Fibroblast of skin of abdomen (primary cell): ENCODE measurements around the gene DCAF12.
A peak's percentile ranks its signal among the peaks of the same experiment; 100 is the strongest.

Experiments
- DNase-seq: peaks from one replicate; pipeline ENCODE4 v3.0.0-alpha.2; 2013

DCAF12 gene

DNA sequence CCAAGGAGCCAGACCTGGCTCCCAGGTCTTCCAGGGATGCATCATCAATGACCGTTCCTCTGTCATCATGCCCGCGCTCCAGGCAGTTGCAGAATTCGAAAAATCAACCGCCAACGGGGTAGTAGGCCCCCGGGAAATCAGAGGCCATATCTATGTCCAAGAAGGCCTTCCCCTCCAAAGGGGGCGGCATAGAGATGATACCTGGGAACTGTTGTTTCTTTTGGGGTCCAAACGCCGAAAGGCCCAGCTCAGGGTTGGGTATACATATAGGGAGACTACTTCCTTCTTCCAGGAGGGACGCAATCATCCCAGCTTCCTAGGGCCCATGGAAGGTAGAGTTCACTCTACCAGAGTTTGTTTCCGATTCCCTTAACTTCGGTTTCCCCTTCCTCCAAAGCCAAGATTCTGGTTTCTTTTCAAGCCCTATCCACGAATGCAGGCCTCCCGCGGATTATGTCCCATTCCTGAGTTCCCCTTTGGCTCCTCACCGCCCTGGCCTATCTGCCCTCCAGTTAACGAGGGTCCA is 754 bp downstream of the DCAF12 start:
- peak; percentile 18 for DNase-seq

DNA sequence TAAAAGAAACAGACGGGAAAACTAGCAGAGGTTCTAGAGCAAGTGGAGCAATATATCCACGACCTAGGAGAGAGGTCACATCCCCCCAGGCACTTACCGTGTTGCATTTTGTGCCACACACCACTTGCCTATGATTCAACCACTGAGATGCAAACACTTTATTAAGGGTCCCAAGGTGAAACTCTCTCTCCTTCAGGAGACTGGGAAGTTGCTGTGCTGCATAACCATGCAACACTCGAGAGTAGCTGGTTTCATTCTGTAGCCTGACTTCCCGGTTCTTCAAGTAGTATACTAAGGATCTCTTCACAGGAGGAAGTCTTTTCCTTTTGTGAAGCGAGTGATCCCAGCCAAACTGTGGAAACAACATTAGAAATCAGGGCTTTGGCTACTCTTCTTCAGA is 1.6 kb downstream of the DCAF12 start:
- DNase-seq: no peak

- DNase-seq: no peak
Observed at GRCh38 chr9:34124099-34124498, 2.4 kb downstream of the DCAF12 start.

GRCh38 chr9:34123682-34124081 is 2.8 kb downstream of the DCAF12 start:
- DNase-seq: no peak

DNA sequence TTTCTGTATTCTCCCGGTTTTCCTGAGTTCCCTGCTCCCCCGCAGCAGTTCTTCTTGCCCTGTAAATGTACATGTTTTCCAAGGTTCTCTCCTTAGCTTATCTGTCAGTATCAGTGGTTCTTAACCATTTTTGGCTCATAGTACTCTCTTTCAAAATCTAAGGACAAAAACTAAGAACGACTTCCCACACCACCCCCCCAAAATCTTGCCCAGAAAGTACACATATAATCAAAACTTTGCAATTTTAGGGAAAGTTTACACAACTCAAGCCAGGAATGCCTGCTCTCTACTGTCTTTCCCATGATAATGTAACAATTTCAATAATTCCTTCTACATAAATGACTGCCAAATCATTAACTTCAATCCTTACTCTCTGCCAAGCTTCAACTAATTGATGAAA is 4.5 kb downstream of the DCAF12 start:
- DNase-seq: no peak

GRCh38 chr9:34119713-34120112 is 6.8 kb downstream of the DCAF12 start:
- no peak for DNase-seq

DNA sequence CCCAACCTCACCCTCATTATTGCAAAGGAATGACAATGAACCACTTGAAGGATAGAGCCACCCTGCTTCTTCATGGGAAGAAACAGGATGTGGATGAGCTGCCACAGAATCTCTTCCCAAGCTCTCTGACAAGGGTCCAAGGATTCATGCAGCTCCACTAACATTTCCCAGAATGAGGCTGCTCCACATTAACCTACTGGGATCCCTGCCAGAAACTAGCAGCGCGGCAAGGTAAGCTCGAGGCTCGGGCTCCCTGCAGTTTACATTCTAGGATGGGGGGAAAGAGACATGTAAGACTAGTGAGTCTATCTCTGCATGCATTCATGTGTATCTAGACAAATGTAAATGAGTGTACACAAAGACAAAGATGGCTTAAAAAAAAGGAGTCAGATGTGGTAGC is 12.1 kb downstream of the DCAF12 start:
- no peak for DNase-seq

DNA sequence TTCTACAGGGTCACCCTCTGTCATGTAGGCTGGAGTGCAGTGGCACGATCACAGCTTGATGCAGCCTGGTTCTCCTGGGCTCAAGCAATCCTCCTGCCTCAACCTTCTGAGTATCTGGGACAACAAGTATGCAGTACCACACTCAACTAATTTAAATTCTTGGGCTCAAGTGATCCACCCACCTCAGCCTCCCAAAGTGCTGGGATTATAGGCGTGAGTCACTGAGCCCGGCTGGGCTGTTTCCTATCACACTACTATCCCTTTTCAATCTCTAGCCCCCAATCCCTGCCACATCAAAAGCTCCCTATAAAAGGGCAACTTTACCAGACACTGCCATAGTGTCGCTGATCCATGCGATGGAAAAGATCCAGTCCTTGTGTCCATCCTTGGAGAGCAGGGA is 20.4 kb downstream of the DCAF12 start:
- DNase-seq: no peak

DNA sequence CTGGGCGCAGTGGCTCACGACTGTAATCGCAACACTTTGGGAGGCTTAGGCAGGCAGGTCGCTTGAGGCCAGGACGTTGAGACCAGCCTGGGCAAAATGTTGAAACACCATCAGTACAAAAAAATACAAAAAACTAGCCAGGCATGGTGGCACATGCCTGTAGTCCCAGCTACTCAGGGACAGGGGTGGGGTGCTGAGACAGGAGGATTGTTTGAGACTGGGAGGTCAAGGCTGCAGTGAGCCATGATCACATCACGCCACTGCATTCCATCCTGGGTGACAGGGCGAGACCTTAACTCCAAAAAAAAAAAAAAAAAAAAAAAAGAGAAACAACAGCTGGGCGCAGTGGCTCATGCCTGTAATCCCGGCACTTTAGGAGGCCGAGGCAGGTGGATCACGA is 23.7 kb downstream of the DCAF12 start:
- no peak for DNase-seq

GRCh38 chr9:34098307-34098706 is 28.2 kb downstream of the DCAF12 start:
- no peak for DNase-seq

GRCh38 chr9:34097865-34098264 is 28.6 kb downstream of the DCAF12 start:
- DNase-seq: no peak

DNA sequence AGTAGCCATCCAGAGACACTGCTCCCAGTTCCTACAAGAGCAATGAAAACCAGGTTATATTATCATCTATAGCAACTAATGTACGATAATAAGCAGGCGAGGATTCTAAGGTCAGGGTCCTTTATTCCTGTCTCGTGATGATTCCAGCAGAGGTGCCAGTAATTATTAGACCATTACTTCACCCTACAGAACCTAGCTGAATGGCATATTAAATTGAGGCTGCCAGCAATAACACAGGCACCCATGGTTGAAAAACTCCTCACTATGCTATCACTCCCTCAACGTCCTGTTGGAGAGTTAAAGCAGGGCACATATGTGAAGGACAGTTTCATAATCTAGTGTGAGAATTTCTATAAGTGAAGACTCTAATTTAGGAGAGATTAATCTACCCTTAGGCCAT is 29.7 kb downstream of the DCAF12 start:
- DNase-seq: no peak

- no peak for DNase-seq
Observed at GRCh38 chr9:34093578-34093977, 32.9 kb downstream of the DCAF12 start.

GRCh38 chr9:34089311-34089710 is 37.2 kb downstream of the DCAF12 start:
- DNase-seq: no peak

DNA sequence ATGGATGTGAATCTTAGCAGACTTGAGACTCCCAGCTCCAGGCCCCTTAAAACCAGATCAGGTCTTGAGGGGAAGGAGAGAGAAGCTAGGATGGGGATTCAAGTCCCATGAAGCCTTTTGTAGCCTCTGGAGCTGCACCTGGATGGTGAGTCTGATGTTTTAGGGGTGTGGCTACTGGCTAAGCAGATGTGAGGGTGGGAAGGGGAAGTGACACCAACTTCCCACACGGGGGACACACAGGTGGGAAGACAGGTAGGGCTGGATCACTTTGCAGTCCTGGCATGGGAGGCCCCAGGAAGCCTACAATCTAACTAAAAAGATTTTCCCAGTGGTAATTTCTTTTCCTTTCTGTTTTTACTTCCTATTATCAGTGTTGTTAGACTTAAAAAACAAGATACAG is 39.1 kb downstream of the DCAF12 start:
- DNase-seq: no peak

GRCh38 chr9:34086864-34087263 is 39.6 kb downstream of the DCAF12 start:
- DNase-seq: no peak

DNA sequence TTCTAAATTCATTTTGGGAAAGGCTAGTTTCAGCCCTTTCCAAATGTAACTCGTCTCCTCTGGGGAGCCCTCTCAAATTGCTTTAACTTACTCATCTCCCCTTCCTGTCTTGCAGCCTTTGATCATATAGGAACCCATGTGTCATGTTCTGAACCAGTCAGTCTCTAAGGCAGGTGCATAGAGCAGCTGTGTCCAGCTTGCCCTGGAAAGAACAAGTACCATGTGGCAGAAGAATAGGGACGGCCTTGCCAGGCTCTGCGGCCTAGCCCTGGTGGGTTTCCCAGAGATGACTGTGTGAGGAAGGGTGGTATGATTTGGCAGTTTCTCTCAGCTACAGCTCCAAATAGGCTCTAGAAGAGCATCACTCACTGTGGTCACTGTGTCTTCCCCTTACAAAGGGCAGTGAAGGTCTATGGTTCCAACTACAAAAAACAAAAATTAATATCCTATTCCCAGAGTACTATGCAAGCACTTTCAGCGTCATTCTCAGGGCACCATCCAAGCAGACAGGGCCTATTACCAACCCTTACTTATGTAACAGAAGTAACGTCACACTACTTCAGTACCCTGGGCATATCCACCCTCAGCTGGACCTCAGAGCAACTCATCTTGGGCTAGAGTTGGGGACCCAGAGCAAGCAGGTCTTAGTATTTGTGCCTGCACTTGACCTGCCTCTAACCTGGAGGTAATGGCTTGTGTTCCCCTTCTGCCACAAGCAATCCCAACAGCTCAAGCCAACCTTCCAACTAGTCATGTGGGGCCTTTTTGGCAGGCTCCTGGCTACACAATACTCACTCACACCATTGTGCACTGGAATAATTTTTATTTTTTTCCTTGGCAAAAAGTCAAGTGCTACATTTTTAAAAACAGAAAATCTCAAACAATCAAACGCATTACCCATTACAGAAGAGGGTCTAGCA is 40.7 kb downstream of the DCAF12 start:
- no peak for DNase-seq

GRCh38 chr9:34084562-34084961 is 41.9 kb downstream of the DCAF12 start:
- no peak for DNase-seq

DNA sequence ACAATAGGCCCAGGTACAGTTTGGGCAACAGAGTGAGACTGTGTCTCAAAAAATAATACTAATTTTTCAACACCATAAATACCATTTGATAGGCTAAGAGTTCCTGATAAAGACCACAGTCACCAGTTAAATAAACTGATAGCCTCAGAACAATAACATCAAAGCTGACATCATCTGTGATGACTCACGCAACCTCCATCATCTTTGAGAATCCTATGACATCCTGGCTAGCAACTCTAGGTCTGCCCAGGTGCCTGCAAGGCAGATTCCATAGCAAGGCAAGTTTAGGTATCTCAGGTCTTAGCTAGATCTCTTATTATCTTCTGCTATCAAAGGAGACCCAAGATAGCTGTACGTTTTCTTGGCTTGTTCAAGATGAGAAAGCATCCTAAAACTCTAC is 47.3 kb downstream of the DCAF12 start:
- no peak for DNase-seq

DNA sequence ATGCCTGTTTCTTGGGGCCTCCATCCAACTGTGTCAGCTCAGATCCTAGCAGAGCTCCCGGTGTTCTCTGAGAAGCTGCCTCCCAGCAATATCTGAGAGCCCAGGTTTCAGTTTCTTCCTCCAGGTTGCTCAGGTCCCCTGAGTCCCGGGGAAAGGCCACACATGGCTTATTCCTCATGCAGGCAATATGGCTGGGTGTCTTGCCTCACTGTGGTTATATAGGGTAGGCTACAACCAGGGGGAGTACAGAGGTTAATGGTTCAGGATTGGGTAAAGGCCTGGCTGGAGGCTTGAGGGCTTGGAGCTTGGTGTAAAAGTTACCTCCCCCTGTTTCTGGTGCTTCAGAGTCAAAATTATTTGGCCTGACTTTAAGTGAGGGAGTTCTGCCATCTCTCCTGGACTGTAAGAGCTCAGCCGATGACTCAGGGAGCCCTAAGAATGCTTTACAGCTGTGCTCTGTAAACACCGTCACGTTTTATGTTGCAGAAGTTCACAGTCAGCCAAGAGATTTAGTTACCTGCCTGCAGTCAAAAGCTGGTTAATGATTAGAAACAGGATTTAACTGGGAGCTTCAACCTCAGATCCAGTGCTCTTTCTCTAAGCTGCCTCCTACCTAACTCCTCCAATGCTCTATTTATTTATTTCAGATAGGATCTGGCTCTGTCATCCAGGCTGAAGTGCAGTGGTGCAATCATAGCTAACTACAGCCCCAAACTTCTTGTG is 53.5 kb downstream of the DCAF12 start:
- peak; percentile 81 for DNase-seq

DNA sequence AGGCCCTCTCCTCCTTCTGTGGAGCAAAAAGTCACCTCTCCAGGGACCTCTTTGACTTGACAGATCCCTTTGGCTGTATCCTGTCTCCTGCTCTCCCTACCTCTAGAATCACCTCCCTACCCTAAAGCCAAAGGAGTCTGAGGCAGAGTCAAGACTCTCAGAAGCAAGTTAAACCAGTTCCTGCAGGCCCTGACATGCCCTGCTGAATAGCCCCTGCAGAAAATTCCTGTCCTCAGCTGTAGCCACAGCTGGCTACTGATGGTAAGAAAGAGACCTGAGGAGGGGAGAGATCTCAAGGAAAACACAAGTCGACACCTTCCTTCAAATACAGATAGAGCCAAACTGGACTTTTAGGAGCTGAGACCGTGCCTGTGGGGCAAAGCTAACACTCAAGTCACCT is 54.1 kb downstream of the DCAF12 start:
- no peak for DNase-seq

- DNase-seq: no peak
Observed at GRCh38 chr9:34070606-34071324, 55.7 kb downstream of the DCAF12 start.

GRCh38 chr9:34069831-34070230 is 56.7 kb downstream of the DCAF12 start:
- no peak for DNase-seq
